Neural crest cell (in vitro differentiated cells): ENCODE measurements around the gene EBLN2. TPM values are rescaled to one million over a fixed set of nuclear protein-coding genes. Genes with fewer than 3 reads are reported as not detected.

Experiments used
- DNase-seq: peaks from one replicate; pipeline ENCODE4 v3.0.0; 2021; ENCODE audit warnings: low read depth, mixed read lengths, low spot score
- H3K27ac Mint-ChIP-seq: one replicate; pipeline ENCODE4 v1.8.0; 2021; ENCODE audit warnings: mild to moderate bottlenecking, mixed read lengths; ENCODE audit not compliant: unreplicated experiment
- H3K27me3 Mint-ChIP-seq: 2 replicates; pipeline ENCODE4 v1.8.0; 2021; ENCODE audit warnings: low read depth, mild to moderate bottlenecking, mixed read lengths
- H3K36me3 Mint-ChIP-seq: 2 replicates; pipeline ENCODE4 v1.8.0; 2021; ENCODE audit warnings: low read depth, mild to moderate bottlenecking, mixed read lengths
- H3K4me1 Mint-ChIP-seq: 2 replicates; pipeline ENCODE4 v1.8.0; 2021; ENCODE audit warnings: mixed read lengths
- H3K4me3 Mint-ChIP-seq: one replicate; pipeline ENCODE4 v1.8.0; 2021; ENCODE audit warnings: mild to moderate bottlenecking, mixed read lengths
- H3K9me3 Mint-ChIP-seq: 2 replicates; pipeline ENCODE4 v1.8.0; 2021; ENCODE audit warnings: mixed read lengths
- total RNA-seq: library from RNA; stranded (reverse); gene quantifications from 2 replicates; pipeline ENCODE4 v1.2.1, GENCODE V29; 2021
- TF ChIP-seq, protein P1 (sequence below): fragments of 200-600 bp; sonication (generic); conservative IDR thresholded peaks from 2 replicates; pipeline ENCODE4 v1.5.0; 2021; ENCODE audit warnings: antibody characterized with exemption, mild to moderate bottlenecking

Gene EBLN2
- total RNA-seq, 1 donor from 2014 or later = 7.0 TPM

DNA sequence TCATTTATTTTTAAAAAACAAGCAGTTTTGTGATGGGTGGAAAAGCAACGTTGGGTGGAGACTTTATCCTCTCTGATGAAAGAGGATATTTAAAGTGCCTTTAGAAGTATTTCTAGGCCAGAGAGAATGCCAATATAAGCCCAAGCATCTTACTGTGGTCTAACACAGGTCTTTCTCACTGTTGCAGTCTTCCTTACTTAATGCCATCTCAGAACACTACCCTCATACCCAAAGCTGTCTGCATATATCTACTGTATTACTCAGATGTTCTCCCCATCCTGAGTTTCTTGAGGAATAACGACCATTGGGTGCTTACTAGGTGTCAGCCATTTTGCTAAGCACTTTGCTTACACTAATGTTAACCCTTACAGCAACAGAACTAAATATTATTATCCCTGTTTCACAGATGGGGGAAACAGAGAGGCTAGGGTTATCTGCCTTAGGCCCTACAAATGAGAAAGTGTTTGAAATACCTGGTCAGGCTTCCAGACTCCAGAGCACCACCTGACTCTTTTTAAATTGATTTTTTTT, 29.8 kb upstream of the EBLN2 start:
- no peak for DNase-seq
- TF ChIP-seq, protein P1, sequence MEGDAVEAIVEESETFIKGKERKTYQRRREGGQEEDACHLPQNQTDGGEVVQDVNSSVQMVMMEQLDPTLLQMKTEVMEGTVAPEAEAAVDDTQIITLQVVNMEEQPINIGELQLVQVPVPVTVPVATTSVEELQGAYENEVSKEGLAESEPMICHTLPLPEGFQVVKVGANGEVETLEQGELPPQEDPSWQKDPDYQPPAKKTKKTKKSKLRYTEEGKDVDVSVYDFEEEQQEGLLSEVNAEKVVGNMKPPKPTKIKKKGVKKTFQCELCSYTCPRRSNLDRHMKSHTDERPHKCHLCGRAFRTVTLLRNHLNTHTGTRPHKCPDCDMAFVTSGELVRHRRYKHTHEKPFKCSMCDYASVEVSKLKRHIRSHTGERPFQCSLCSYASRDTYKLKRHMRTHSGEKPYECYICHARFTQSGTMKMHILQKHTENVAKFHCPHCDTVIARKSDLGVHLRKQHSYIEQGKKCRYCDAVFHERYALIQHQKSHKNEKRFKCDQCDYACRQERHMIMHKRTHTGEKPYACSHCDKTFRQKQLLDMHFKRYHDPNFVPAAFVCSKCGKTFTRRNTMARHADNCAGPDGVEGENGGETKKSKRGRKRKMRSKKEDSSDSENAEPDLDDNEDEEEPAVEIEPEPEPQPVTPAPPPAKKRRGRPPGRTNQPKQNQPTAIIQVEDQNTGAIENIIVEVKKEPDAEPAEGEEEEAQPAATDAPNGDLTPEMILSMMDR = no peak
- H3K36me3 Mint-ChIP-seq = peaks cover 3% of the 10 kb centered on the region
- H3K27me3 Mint-ChIP-seq = no peaks in the 10 kb centered on the region
- H3K4me1 Mint-ChIP-seq = peaks cover 27% of the 10 kb centered on the region
- no peaks in the 10 kb centered on the region for H3K9me3 Mint-ChIP-seq
- H3K4me3 Mint-ChIP-seq = no peak overlapping the region
- H3K27ac Mint-ChIP-seq = no peak overlapping the region

DNA sequence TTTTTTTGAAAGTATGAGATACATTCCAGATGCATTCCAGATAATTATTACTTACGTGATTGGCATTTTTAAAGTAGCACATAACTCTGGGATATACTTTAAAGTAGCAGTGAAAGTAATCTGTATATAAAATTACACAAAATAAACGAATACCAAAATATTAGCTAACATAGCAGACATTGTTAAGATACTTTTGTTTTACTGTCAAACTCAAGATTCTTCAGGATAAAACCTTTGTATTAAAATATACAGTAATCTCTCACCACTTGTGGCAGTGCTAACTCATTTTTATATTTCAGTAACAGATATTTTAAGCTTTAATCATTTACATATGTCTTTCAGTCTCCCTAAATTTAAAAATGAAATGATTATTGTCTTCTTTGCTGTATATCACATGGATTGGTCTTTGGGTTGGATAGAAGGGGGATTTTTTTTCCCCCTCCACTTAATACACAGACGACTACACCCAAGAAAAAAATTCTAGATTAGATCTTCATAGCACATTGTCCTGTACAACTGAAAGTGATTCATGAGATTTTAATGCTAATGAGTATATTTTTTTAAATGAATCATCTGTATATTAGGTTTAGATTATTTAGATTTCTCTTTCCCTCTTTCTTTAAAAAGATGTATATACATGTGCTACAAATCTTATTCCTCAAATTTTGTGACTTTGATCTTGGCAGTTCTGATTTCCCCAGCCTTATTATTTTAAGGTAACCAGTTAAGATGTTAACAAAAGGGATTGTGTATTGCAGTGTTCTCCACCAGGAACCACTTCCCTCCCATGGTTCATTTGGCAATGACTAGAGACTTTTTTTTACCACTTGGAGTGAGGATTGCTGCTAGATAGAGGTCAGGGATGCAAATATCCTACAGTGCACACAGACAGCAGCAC, 24.5 kb upstream of the EBLN2 start:
- TF ChIP-seq, protein P1 = no peak
- H3K9me3 Mint-ChIP-seq = no peaks in the 10 kb centered on the region
- no peak overlapping the region for H3K4me3 Mint-ChIP-seq
- no peak for DNase-seq
- no peaks in the 10 kb centered on the region for H3K27me3 Mint-ChIP-seq
- H3K36me3 Mint-ChIP-seq = peaks cover 2% of the 10 kb centered on the region
- no peak overlapping the region for H3K27ac Mint-ChIP-seq
- H3K4me1 Mint-ChIP-seq = peaks cover 37% of the 10 kb centered on the region

DNA sequence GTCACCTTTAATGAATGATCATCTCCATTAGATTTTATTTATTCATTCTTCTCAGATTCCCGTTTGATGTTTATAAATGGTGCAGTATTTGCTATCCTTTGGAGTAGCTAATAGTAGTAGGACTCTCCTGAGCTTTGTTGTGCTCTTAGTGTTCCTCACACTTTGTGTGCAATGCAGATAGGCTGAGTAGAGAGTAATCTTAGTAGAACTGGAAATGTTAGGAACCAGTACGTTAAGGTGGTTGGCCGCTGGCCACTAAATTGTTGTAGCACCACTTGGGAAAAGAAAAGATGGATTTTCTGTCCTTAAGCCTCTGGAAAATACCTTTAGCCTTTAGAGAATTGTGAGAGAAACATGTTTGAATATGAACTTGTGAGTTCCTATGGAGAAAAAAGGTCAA, 19.9 kb upstream of the EBLN2 start:
- Mint-ChIP-seq H3K4me1 (peaks cover 44% of the 10 kb centered on the region), H3K4me3 (no peak overlapping the region), H3K27ac (no peak overlapping the region), H3K36me3 (peaks cover 2% of the 10 kb centered on the region), H3K9me3 (no peaks in the 10 kb centered on the region), H3K27me3 (no peaks in the 10 kb centered on the region)
- TF ChIP-seq, protein P1 = no peak
- DNase-seq = no peak

DNA sequence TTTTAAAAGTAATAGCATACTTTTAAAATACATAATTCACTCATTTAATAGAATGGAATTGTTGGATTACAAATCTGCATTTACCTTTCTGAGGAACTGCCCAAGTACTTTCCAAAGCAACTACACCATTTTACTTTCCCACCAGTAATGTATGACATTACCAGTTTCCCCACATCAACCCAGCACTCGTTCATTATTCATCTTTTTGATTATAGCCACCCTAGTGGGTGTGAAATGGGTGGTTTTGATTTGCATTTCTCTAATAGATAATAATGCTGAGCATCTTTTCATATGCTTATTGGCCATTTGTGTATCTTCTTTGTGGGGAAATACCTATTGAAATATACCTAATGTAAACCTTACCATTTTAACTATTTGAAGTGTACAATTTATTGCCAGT, 18.0 kb upstream of the EBLN2 start:
- Mint-ChIP-seq H3K27me3 (no peaks in the 10 kb centered on the region), H3K27ac (no peak overlapping the region), H3K4me3 (no peak overlapping the region), H3K4me1 (peaks cover 30% of the 10 kb centered on the region), H3K36me3 (peaks cover under 1% of the 10 kb centered on the region), H3K9me3 (no peaks in the 10 kb centered on the region)
- no peak for DNase-seq
- TF ChIP-seq, protein P1 = no peak

DNA sequence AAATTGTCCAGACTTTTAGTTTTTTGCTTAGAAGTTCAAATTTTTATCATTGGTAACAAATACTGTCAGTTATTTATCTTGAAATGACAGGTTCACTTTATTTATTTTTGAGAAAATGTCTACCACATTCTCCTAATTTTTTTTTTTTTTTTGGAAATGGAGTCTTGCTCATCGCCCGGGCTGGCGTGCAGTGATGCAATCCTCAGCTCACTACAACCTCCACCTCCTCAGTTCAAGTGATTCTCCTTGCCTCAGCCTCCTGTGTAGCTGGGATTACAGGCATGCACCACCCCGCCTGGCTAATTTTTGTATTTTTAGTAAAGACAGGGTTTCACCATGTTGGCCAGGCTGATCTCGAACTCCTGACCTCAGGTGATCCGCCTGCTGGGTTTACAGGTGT, 16.1 kb upstream of the EBLN2 start:
- no peak for DNase-seq
- Mint-ChIP-seq H3K27ac (no peak overlapping the region), H3K9me3 (no peaks in the 10 kb centered on the region), H3K4me3 (no peak overlapping the region), H3K4me1 (peaks cover 30% of the 10 kb centered on the region), H3K27me3 (no peaks in the 10 kb centered on the region), H3K36me3 (peaks cover 4% of the 10 kb centered on the region)
- TF ChIP-seq, protein P1 = no peak
